GM19351 (cell line): ENCODE results near the gene ZNF26.
"Not testable (repeated sequence)": the region's sequence is repeated elsewhere in the genome, so short reads cannot be mapped to it uniquely, and the experiment has no call there.

ENCODE experiments used
- ATAC-seq: cut with Tn5 transposase; IDR thresholded peaks from one replicate; pipeline ENCODE4 v1.9.1; 2021; ENCODE audit warnings: mild to moderate bottlenecking, moderate library complexity; ENCODE audit not compliant: unreplicated experiment

ZNF26 gene

GRCh38 chr12:132986001-132986884 is at the start of gene ZNF26:
TSS of gene ZNF26 (plus strand) at chr12:132986367. CDS start at chr12:132986841, 474 bp downstream.
- ATAC-seq: peak; percentile 96

- not testable (repeated sequence) for ATAC-seq
Measured at GRCh38 chr12:132936921-132937320, 49.2 kb upstream of the ZNF26 start.

- no peak for ATAC-seq
Measured at GRCh38 chr12:132937476-132937875, 48.7 kb upstream of the ZNF26 start.

- not testable (repeated sequence) for ATAC-seq
Measured at GRCh38 chr12:132938807-132939206, 47.4 kb upstream of the ZNF26 start.

- no peak for ATAC-seq
Measured at GRCh38 chr12:132940071-132940719, 46.0 kb upstream of the ZNF26 start.

GRCh38 chr12:132941336-132941954 is 44.7 kb upstream of the ZNF26 start:
- no peak for ATAC-seq

- ATAC-seq: no peak
Measured at GRCh38 chr12:132942611-132943010, 43.6 kb upstream of the ZNF26 start.

GRCh38 chr12:132945806-132946205 is 40.4 kb upstream of the ZNF26 start:
- no peak for ATAC-seq

GRCh38 chr12:132946246-132946820 is 39.8 kb upstream of the ZNF26 start:
- no peak for ATAC-seq

GRCh38 chr12:132948146-132949066 is 37.8 kb upstream of the ZNF26 start:
- ATAC-seq: no peak

- ATAC-seq: no peak
Measured at GRCh38 chr12:132949936-132950837, 36.0 kb upstream of the ZNF26 start.

- no peak for ATAC-seq
Measured at GRCh38 chr12:132950844-132951535, 35.2 kb upstream of the ZNF26 start.

GRCh38 chr12:132951649-132952048 is 34.5 kb upstream of the ZNF26 start:
- ATAC-seq: no peak

GRCh38 chr12:132952371-132953162 is 33.6 kb upstream of the ZNF26 start:
- ATAC-seq: no peak

GRCh38 chr12:132953163-132953425 is 33.1 kb upstream of the ZNF26 start:
- ATAC-seq: no peak

- ATAC-seq: no peak
Measured at GRCh38 chr12:132953771-132954170, 32.4 kb upstream of the ZNF26 start.

- ATAC-seq: no peak
Measured at GRCh38 chr12:132954471-132955048, 31.6 kb upstream of the ZNF26 start.
